Measurements from ENCODE around the gene FERMT3. TPM values are rescaled to one million over a fixed set of nuclear protein-coding genes. Genes with fewer than 3 reads are reported as not detected.

FERMT3 gene
- total and polyA plus RNA-seq, 2 of the 13 experiments (the other 11 are each of a cell fraction or from before 2014, with no cell fraction given), result 0.29 TPM; not detected in 1

GRCh38 chr11:64244107-64244506 is 37.6 kb downstream of the FERMT3 start (continued):
- no peak for TF ChIP-seq ZNF512B (CRISPR knock-in tag; IDR thresholded peaks at IDR 0.05; ENCODE audit: borderline replicate concordance)

- intact Hi-C loops (cut with micrococcal nuclease; ENCODE audit: unreplicated experiment) (loop anchor here (5.0 kb wide), 2 partner anchors 57 to 58 kb away; partner anchors contain the start of genes CATSPERZ and STIP1), in situ Hi-C loops (cut with HindIII; ENCODE audit: extremely low pct_ligation_motif_present, low pct_unique_long_range_greater_than_20kb) (loop anchor here (5.0 kb wide), 1 partner anchor 57 kb away; the partner anchor contains the start of gene CATSPERZ)
- ChIA-PET POLR2A (interaction anchor here (1.0 to 8.3 kb wide), 6 partner anchors 8 to 59 kb away, joined by 3 to 113 read pairs (median 12); partner anchors contain the start of genes NUDT22, TRPT1 and VEGFB), CTCF (ENCODE audit: low intra/inter-chr PET ratio, low total read pairs) (no interaction called here)
- H3K4me3 ChIP-seq (replicated peaks in 1 of 3; ENCODE audit: insufficient read depth in 1 of 3, low read depth in 2 of 3, low read length in 3 of 3), result peak overlapping the region; percentile 76 to 95 (median 79)
- H4K20me1 ChIP-seq (ENCODE audit: insufficient read depth, low read length), result no peaks in the 10 kb centered on the region
- ATAC-seq, result no peak
- H3K27ac ChIP-seq (ENCODE audit: extremely low read length, insufficient read depth, low read length), result peak overlapping the region; percentile 68
- H3K79me2 ChIP-seq (ENCODE audit: insufficient read depth, low read length), result peaks cover 26% of the 10 kb centered on the region
- H3K4me1 ChIP-seq (ENCODE audit: insufficient read depth, low read length), result peaks cover 59% of the 10 kb centered on the region
- H2AFZ ChIP-seq (ENCODE audit: low read length), result no peak overlapping the region
- no peaks in the 10 kb centered on the region for H3K9me3 ChIP-seq (ENCODE audit: low read length)
- H3K4me2 ChIP-seq (ENCODE audit: low read depth, low read length), result peak overlapping the region; percentile 82
- no peaks in the 10 kb centered on the region; a peak in 1 of 5 replicates for H3K27me3 ChIP-seq (ENCODE audit: control insufficient read depth in 1 of 2, insufficient read depth in 2 of 2, low read length in 2 of 2)
- FAIRE-seq, result no peak
- peaks cover 0 to 11% of the 10 kb centered on the region in 2 experiments; a peak in 2 of 5 replicates for H3K36me3 ChIP-seq (replicated peaks in 1 of 2; ENCODE audit: control insufficient read depth in 1 of 2, insufficient read depth in 2 of 2, low read length in 2 of 2)
- peak overlapping the region; percentile 79; the same call in 1 of the 2 replicates for H3K9ac ChIP-seq (ENCODE audit: insufficient read depth, low read depth, low read length)
- no peak for TF ChIP-seq ZNF138 (CRISPR knock-in tag; IDR thresholded peaks at IDR 0.05; ENCODE audit: low read depth)
- TF ChIP-seq AGO2 (optimal IDR thresholded peaks at IDR 0.05; ENCODE audit: low read depth, low read length), result peak; percentile 51
- peak; percentile 27 for TF ChIP-seq POLR2AphosphoS5 (IDR thresholded peaks at IDR 0.05; ENCODE audit: low read depth, low read length)
- TF ChIP-seq HNRNPLL (IDR thresholded peaks at IDR 0.05; ENCODE audit: low read depth, low read length, poor library complexity, severe bottlenecking), result peak; percentile 10
- TF ChIP-seq POLR2G (IDR thresholded peaks at IDR 0.05; ENCODE audit: low read depth, low read length), result peak; percentile 21; the same call in 1 of the 2 replicates
- peak; percentile 79 for TF ChIP-seq RBM22 (optimal IDR thresholded peaks at IDR 0.05; ENCODE audit: low read length)
- TF ChIP-seq TCF12 (IDR thresholded peaks at IDR 0.05), result no peak
- no peak for TF ChIP-seq TCF12 (CRISPR knock-in tag; IDR thresholded peaks at IDR 0.05)
- TF ChIP-seq ATF6 (CRISPR knock-in tag; conservative IDR thresholded peaks at IDR 0.05), result no peak
- WGBS (ENCODE audit: low lambda C conversion rate), result no CpG with 5 or more reads among the region's 6 CpGs
- DNase-seq (ENCODE audit: low spot score), result no peak
- no TSS peak for BruUV-seq (replicated peaks)
Observed at GRCh38 chr11:64244966-64245365, 38.4 kb downstream of the FERMT3 start.
